OCI-LY3 (cell line): ENCODE data around the gene FGF5.

ENCODE experiments used
- H2AFZ ChIP-seq: fragments of 200-600, 300-600 bp; shearing (Covaris generic); 2 replicates; pipeline ENCODE4 v1.6.0; 2014; ENCODE audit warnings: antibody characterized with exemption, low read depth, low read length
- H3K27ac ChIP-seq: fragments of 200-600, 300-600 bp; sonication (generic); 2 replicates; pipeline ENCODE4 v1.5.1; 2014; ENCODE audit warnings: mild to moderate bottlenecking, low read length, moderate library complexity, mixed read lengths
- H3K27me3 ChIP-seq: fragments of 200-600, 300-600 bp; sonication (generic); 2 replicates; pipeline ENCODE4 v1.6.1; 2014; ENCODE audit warnings: low read depth, low read length, mixed read lengths
- H3K36me3 ChIP-seq: fragments of 200-600, 300-600 bp; sonication (generic); replicated peaks from 2 replicates; pipeline ENCODE3; 2014; ENCODE audit warnings: low read depth, low read length, mixed read lengths
- H3K4me1 ChIP-seq: fragments of 300-600, 200-600 bp; sonication (generic); 2 replicates; pipeline ENCODE4 v1.6.1; 2014; ENCODE audit warnings: low read length, mixed read lengths
- H3K4me2 ChIP-seq: fragments of 200-600, 300-600 bp; sonication (generic); 2 replicates; pipeline ENCODE4 v1.6.1; 2014; ENCODE audit warnings: low read length, mixed read lengths
- H3K4me3 ChIP-seq: fragments of 300-600, 200-600 bp; sonication (generic); 2 replicates; pipeline ENCODE4 v1.5.1; 2014; ENCODE audit warnings: antibody characterized with exemption, mild to moderate bottlenecking, low read length, moderate library complexity
- H3K79me2 ChIP-seq: fragments of 300-600, 200-600 bp; shearing (Covaris generic); 2 replicates; pipeline ENCODE4 v1.6.1; 2014; ENCODE audit warnings: mild to moderate bottlenecking, low read length, mixed read lengths
- H3K9ac ChIP-seq: fragments of 300-600, 200-600 bp; shearing (Covaris generic); 2 replicates; pipeline ENCODE4 v1.6.0; 2014; ENCODE audit warnings: mild to moderate bottlenecking, low read length, moderate library complexity
- H3K9me3 ChIP-seq: fragments of 200-600, 300-600 bp; shearing (Covaris generic); 2 replicates; pipeline ENCODE4 v1.6.1; 2014; ENCODE audit warnings: low read length, mixed read lengths; ENCODE audit not compliant: insufficient read depth
- H4K20me1 ChIP-seq: fragments of 200-600, 300-600 bp; sonication (generic); 2 replicates; pipeline ENCODE4 v1.6.1; 2016; ENCODE audit warnings: low read length, mixed read lengths; ENCODE audit not compliant: insufficient read depth
- EZH2phosphoT487 ChIP-seq: fragments of 200-600 bp; shearing (Covaris generic); IDR thresholded peaks from 2 replicates; pipeline ENCODE4 v1.6.1; 2018; ENCODE audit warnings: antibody characterized with exemption, mixed run types, low read depth
- TF ChIP-seq, protein P1 (sequence below): fragments of 200-600, 300-600 bp; sonication (generic); IDR thresholded peaks from 2 replicates; pipeline ENCODE4 v1.5.1; 2014; ENCODE audit warnings: antibody characterized with exemption, low read length, low read depth

The FGF5 gene, protein sequence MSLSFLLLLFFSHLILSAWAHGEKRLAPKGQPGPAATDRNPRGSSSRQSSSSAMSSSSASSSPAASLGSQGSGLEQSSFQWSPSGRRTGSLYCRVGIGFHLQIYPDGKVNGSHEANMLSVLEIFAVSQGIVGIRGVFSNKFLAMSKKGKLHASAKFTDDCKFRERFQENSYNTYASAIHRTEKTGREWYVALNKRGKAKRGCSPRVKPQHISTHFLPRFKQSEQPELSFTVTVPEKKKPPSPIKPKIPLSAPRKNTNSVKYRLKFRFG

DNA sequence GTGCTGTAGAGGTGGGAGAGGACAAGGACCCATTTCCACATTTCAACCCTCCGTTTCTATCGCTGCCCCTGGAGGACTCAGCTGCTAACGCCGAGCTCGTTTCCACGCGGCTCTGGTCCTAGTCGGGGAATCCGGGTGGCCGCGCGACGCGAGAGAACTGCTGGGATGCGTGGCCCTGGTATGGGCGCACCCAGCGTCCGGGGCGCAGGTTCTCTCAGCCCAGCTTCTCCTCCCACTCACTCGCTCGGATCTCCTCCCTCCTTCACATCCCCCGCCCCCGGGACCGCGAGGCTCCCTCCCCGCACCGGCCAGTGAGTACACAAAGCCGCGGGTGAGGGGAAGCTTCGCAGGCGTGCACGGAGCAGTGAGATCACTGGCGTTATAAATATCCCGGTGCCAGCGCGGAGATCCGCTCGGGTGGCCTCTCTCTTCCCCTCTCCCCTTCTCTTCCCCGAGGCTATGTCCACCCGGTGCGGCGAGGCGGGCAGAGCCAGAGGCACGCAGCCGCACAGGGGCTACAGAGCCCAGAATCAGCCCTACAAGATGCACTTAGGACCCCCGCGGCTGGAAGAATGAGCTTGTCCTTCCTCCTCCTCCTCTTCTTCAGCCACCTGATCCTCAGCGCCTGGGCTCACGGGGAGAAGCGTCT is at the start of gene FGF5:
FGF5 (plus strand) TSS at position 412 of the 649 bp plus-strand sequence; CDS start at position 573, 161 bp downstream.
- H3K27me3 ChIP-seq, result no peaks in the 10 kb centered on the region

DNA sequence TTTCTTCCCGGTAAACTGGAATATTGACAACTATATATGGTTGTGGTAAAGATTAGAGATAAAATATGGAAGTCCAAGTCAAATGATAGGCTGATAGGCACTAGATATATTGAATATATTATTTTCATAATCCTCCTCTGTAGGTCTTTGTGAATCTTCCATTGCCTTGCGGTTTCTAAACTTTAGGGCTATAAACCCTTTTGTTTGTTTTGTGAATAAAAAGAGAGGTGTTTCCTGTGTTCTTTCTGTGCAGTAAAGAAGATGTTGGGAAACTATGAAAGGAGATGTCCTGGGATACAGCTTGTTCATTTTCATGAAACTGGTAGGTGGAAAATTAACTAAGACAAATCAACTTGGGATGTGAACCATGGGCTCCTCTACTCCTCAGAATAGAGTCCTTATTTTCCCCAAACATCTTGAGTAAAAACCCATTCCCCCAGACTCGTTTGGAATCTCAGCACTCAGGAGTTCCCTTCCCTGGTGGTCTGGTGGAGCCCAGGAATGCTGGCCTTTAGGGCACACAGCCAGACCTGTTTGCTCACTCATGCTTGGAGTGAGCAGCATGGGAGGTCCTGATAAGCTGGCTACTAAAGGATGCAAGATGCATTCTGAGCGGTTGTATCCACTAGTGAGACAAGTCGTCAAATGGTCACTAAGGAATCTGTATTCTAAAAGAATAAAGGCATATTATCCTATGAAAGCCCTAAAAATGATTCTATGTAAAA is 47.0 kb upstream of the FGF5 start:
- Histone ChIP-seq H3K27ac (no peak overlapping the region), H4K20me1 (no peaks in the 10 kb centered on the region), H3K9me3 (no peaks in the 10 kb centered on the region), H3K36me3 (no peaks in the 10 kb centered on the region), H3K9ac (no peak overlapping the region), H3K4me1 (peaks cover 5% of the 10 kb centered on the region; the same call in 1 of the 2 replicates), H2AFZ (no peak overlapping the region), H3K79me2 (no peaks in the 10 kb centered on the region), H3K4me2 (no peak overlapping the region), H3K4me3 (no peak overlapping the region), H3K27me3 (peaks cover 41% of the 10 kb centered on the region)
- TF ChIP-seq, protein P1, sequence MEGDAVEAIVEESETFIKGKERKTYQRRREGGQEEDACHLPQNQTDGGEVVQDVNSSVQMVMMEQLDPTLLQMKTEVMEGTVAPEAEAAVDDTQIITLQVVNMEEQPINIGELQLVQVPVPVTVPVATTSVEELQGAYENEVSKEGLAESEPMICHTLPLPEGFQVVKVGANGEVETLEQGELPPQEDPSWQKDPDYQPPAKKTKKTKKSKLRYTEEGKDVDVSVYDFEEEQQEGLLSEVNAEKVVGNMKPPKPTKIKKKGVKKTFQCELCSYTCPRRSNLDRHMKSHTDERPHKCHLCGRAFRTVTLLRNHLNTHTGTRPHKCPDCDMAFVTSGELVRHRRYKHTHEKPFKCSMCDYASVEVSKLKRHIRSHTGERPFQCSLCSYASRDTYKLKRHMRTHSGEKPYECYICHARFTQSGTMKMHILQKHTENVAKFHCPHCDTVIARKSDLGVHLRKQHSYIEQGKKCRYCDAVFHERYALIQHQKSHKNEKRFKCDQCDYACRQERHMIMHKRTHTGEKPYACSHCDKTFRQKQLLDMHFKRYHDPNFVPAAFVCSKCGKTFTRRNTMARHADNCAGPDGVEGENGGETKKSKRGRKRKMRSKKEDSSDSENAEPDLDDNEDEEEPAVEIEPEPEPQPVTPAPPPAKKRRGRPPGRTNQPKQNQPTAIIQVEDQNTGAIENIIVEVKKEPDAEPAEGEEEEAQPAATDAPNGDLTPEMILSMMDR, result no peak
- TF ChIP-seq EZH2phosphoT487, result no peak

More for the DNA sequence above, at the start of gene FGF5:
- Histone ChIP-seq H3K9me3 (no peaks in the 10 kb centered on the region), H3K4me3 (no peak within 1 kb of the TSS), H3K79me2 (no peaks in the 10 kb centered on the region), H3K4me1 (no peaks in the 10 kb centered on the region), H3K27ac (no peak within 1 kb of the TSS), H3K9ac (no peak within 1 kb of the TSS), H2AFZ (no peak within 1 kb of the TSS), H3K36me3 (no peaks in the 10 kb centered on the region), H4K20me1 (no peaks in the 10 kb centered on the region), H3K4me2 (no peak within 1 kb of the TSS)
- TF ChIP-seq EZH2phosphoT487, result no peak
- TF ChIP-seq, protein P1, result no peak

DNA sequence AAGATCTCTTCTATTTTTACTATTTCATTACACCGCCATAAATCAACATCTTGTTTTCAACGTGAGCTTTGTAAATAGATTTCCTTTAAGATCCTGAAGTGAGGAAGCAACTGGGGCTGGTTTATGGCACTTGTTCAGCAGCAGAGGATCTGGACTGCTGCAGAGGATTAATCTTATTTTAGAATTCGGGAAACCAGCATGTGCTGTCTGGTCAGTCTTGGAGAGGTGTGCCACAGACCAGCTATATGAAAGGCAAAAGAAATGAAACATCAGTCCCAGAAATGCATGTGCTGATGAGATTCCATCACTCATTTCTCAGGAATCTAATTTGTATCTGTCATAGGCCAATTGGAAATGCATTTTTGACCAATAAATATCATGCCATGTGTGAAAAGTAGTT is 45.8 kb upstream of the FGF5 start:
- TF ChIP-seq, protein P1, result no peak
- TF ChIP-seq EZH2phosphoT487, result no peak
- H3K79me2 ChIP-seq, result no peaks in the 10 kb centered on the region
- H2AFZ ChIP-seq, result no peak overlapping the region
- H3K4me3 ChIP-seq, result no peak overlapping the region
- H3K9ac ChIP-seq, result no peak overlapping the region
- no peaks in the 10 kb centered on the region for H3K36me3 ChIP-seq
- no peaks in the 10 kb centered on the region for H3K9me3 ChIP-seq
- H3K4me1 ChIP-seq, result peaks cover 5% of the 10 kb centered on the region; the same call in 1 of the 2 replicates
- H4K20me1 ChIP-seq, result no peaks in the 10 kb centered on the region
- no peak overlapping the region for H3K4me2 ChIP-seq
- H3K27me3 ChIP-seq, result peaks cover 41% of the 10 kb centered on the region
- H3K27ac ChIP-seq, result no peak overlapping the region

DNA sequence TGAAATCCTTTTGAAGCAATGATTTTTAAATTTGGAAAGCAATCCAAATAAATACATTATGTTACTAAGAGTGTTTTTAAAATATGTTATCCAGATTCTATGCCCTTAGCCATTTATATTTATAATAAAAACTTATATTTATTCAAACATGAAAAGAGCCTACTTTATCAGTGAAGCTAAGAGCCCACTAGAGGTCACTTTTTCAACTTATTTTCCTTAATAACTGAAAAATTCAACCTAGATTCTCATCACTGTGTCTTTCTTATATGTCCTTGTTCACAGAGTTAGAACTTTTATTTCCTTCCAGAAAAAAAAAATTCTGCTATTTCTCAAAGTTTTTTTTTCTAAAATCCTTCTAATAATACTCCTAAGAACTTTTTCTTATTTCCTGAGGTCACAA is 45.3 kb upstream of the FGF5 start:
- Histone ChIP-seq H3K9ac (no peak overlapping the region), H3K36me3 (no peaks in the 10 kb centered on the region), H3K4me2 (no peak overlapping the region), H3K27ac (no peak overlapping the region), H4K20me1 (no peaks in the 10 kb centered on the region), H2AFZ (no peak overlapping the region), H3K27me3 (peaks cover 40% of the 10 kb centered on the region), H3K79me2 (no peaks in the 10 kb centered on the region), H3K9me3 (no peaks in the 10 kb centered on the region), H3K4me3 (no peak overlapping the region), H3K4me1 (peaks cover 5% of the 10 kb centered on the region; the same call in 1 of the 2 replicates)
- TF ChIP-seq, protein P1, result peak; percentile 37
- TF ChIP-seq EZH2phosphoT487, result no peak
